Upper lobe of left lung (tissue), 6 donors: ENCODE measurements around the gene RACGAP1. TPM values are rescaled to one million over a fixed set of nuclear protein-coding genes. Genes with fewer than 3 reads are reported as not detected.

Experiments
- ATAC-seq, 2 donors: fragments of 200-7000 bp; cut with Tn5 transposase; one replicate each; pipeline ENCODE4 v1.9.1; 2022; ENCODE audit warnings: mild to moderate bottlenecking in 2 of 2, moderate library complexity in 2 of 2; ENCODE audit not compliant: low FRiP score in 2 of 2
- DNase-seq, 2 donors: peaks; one replicate each; pipeline ENCODE4 v3.0.0-alpha.2; 2019 to 2020
- H3K27ac ChIP-seq, 4 donors: fragments of 200-600 bp; sonication (generic); one replicate each; pipeline ENCODE4 v1.5.1; 2016 to 2019
- H3K27me3 ChIP-seq, 4 donors: fragments of 200-600 bp; sonication (generic); one replicate each; pipeline ENCODE4 v1.5.1; 2017 to 2019
- H3K36me3 ChIP-seq, 4 donors: fragments of 200-600 bp; sonication (generic); one replicate each; pipeline ENCODE4 v1.5.1; 2016 to 2019
- H3K4me1 ChIP-seq, 4 donors: fragments of 200-600 bp; sonication (generic); one replicate each; pipeline ENCODE4 v1.5.1; 2018 to 2019
- H3K4me3 ChIP-seq, 4 donors: fragments of 200-600 bp; sonication (generic); one replicate each; pipeline ENCODE4 v1.5.1; 2017 to 2019; ENCODE audit warnings: mild to moderate bottlenecking in 2 of 4, moderate library complexity in 1 of 4
- H3K9me3 ChIP-seq, 4 donors: fragments of 200-600 bp; sonication (generic); one replicate each; pipeline ENCODE4 v1.5.1; 2018 to 2019
- CTCF ChIP-seq, 6 experiments: fragments of 450-650 bp in 4 of 6; fragments of 200-600 bp in 2 of 6; sonication (generic) in 2 of 6; IDR thresholded peaks; one replicate each; pipeline ENCODE4 v1.5.1; 2016 to 2019; ENCODE audit warnings: antibody characterized with exemption in 6 of 6
- EP300 ChIP-seq, 4 donors: sonication (generic); formaldehyde crosslinking; IDR thresholded peaks; one replicate each; pipeline ENCODE4 v1.5.1; 2017; ENCODE audit warnings: antibody characterized with exemption in 4 of 4, control low read depth in 2 of 4
- POLR2A ChIP-seq, 4 donors: fragments of 450-650 bp; IDR thresholded peaks; one replicate each; pipeline ENCODE4 v1.5.1; 2016 to 2017; ENCODE audit warnings: antibody characterized with exemption in 4 of 4, mild to moderate bottlenecking in 2 of 4
- POLR2AphosphoS5 ChIP-seq, 2 donors: sonication (generic); formaldehyde crosslinking; IDR thresholded peaks; one replicate each; pipeline ENCODE4 v1.5.1; 2017; ENCODE audit warnings: antibody characterized with exemption in 2 of 2
- WGBS, 2 donors: methylation state at CpG; one replicate each; pipeline ENCODE4 v1.1.5; 2017 to 2018; 5-methylcytosine and 5-hydroxymethylcytosine counted together
- total RNA-seq, 6 donors: library from RNA; depleted of rRNA in 4 of 6; stranded (reverse); fragments of >200 nt in 4 of 6; gene quantifications; one replicate each; pipeline versions ENCODE4 v1.1.0 to v1.2.1, GENCODE V29; 2016 to 2021
- donor health status: DM: no; HTN: no; CAD: no; lungs with moderate emphysema.
- donor health status: DM: no; HTN: yes; CAD: no; lungs with severe emphysema.

RACGAP1 gene
- total RNA-seq, 6 donors from 2014 or later: 10.3 to 22.4 (median 18.4) TPM

GRCh38 chr12:49946497-49946896, 78.8 kb downstream of the RACGAP1 start:
- H3K4me1 ChIP-seq: peaks cover 10 to 24% (median 14%) of the 10 kb centered on the region in 4 donors
- ATAC-seq (no peak), DNase-seq (no peak)
- H3K4me3 ChIP-seq: no peak overlapping the region
- TF ChIP-seq POLR2AphosphoS5 (IDR thresholded peaks at IDR 0.05) (no peak), POLR2A (IDR thresholded peaks at IDR 0.05) (no peak), CTCF (IDR thresholded peaks at IDR 0.05) (no peak), EP300 (IDR thresholded peaks at IDR 0.05) (no peak)
- no peaks in the 10 kb centered on the region for H3K9me3 ChIP-seq
- H3K27ac ChIP-seq: no peak overlapping the region
- no peaks in the 10 kb centered on the region for H3K27me3 ChIP-seq
- H3K36me3 ChIP-seq: no peaks in the 10 kb centered on the region
- 56 to 69% methylated on average over 3 of the region's 3 CpGs for WGBS, 2 donors

- Histone ChIP-seq H3K4me3 (no peak overlapping the region), H3K9me3 (no peaks in the 10 kb centered on the region), H3K36me3 (no peaks in the 10 kb centered on the region), H3K4me1 (peaks cover 10 to 24% (median 14%) of the 10 kb centered on the region in 4 donors), H3K27ac (peak overlapping the region in 2 of 4 donors; percentile 36 to 56), H3K27me3 (no peaks in the 10 kb centered on the region)
- WGBS, 2 donors: 71% methylated on average over 9 of the region's 9 CpGs
- TF ChIP-seq POLR2A (IDR thresholded peaks at IDR 0.05): no peak
- TF ChIP-seq CTCF (IDR thresholded peaks at IDR 0.05): no peak
- no peak for TF ChIP-seq EP300 (IDR thresholded peaks at IDR 0.05)
- no peak for TF ChIP-seq POLR2AphosphoS5 (IDR thresholded peaks at IDR 0.05)
- DNase-seq (peak in 1 of 2 donors; percentile 56), ATAC-seq (no peak)
Measured at GRCh38 chr12:49946086-49946485, 79.2 kb downstream of the RACGAP1 start.

GRCh38 chr12:49945394-49946080, 79.8 kb downstream of the RACGAP1 start:
- ATAC-seq: peak; percentile 90 to 97
- 11% methylated on average over 28 of the region's 28 CpGs for WGBS, 2 donors
- no peaks in the 10 kb centered on the region for H3K27me3 ChIP-seq

GRCh38 chr12:49944718-49945117, 80.6 kb downstream of the RACGAP1 start:
- Histone ChIP-seq H3K4me1 (peaks cover 10 to 24% (median 14%) of the 10 kb centered on the region in 4 donors), H3K27ac (peak overlapping the region in 2 of 4 donors; percentile 27 to 36), H3K4me3 (no peak overlapping the region), H3K36me3 (no peaks in the 10 kb centered on the region), H3K27me3 (no peaks in the 10 kb centered on the region), H3K9me3 (no peaks in the 10 kb centered on the region)
- TF ChIP-seq EP300 (IDR thresholded peaks at IDR 0.05): no peak
- no peak for TF ChIP-seq POLR2A (IDR thresholded peaks at IDR 0.05)
- TF ChIP-seq CTCF (IDR thresholded peaks at IDR 0.05): no peak
- no peak for TF ChIP-seq POLR2AphosphoS5 (IDR thresholded peaks at IDR 0.05)
- DNase-seq: peak in 1 of 2 donors; percentile 18
- WGBS, 2 donors: 84 to 97% methylated on average over 3 of the region's 3 CpGs
- ATAC-seq: no peak

More at GRCh38 chr12:49945394-49946080, 79.8 kb downstream of the RACGAP1 start:
- H3K9me3 ChIP-seq: no peaks in the 10 kb centered on the region
- TF ChIP-seq CTCF (IDR thresholded peaks at IDR 0.05) (peak; percentile 75 to 85 (median 80)), POLR2AphosphoS5 (IDR thresholded peaks at IDR 0.05) (no peak), EP300 (IDR thresholded peaks at IDR 0.05) (no peak)
- peak; percentile 85 to 94 for DNase-seq
- peak overlapping the region in 3 of 4 donors; percentile 27 to 56 (median 36) for H3K27ac ChIP-seq
- peak overlapping the region in 2 of 4 donors; percentile 23 to 27 for H3K4me3 ChIP-seq
- H3K4me1 ChIP-seq: peaks cover 10 to 24% (median 14%) of the 10 kb centered on the region in 4 donors
- no peaks in the 10 kb centered on the region for H3K36me3 ChIP-seq
